ENCODE results near the gene ICAM5.

DNA sequence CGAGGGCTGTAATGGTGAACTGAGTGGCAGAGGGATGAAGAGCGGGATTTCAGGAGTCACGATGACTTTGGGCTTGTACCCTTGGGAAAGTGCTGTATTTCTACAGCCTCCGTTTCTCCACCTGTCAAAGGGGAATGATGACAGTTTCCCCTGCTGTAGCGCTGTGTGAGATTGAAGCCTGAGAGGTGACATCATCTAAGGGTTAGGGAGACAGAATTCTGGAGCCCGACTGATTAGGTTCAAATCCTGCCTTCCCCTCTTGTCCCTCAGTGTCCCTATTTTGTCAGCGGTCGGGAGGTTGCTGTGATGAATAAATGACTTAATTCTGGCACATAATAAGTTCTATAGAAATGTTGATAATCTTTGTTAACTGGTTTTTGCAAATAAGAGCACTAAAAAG lies 37.0 kb upstream of the ICAM5 start:
- TF ChIP-seq, protein P1, sequence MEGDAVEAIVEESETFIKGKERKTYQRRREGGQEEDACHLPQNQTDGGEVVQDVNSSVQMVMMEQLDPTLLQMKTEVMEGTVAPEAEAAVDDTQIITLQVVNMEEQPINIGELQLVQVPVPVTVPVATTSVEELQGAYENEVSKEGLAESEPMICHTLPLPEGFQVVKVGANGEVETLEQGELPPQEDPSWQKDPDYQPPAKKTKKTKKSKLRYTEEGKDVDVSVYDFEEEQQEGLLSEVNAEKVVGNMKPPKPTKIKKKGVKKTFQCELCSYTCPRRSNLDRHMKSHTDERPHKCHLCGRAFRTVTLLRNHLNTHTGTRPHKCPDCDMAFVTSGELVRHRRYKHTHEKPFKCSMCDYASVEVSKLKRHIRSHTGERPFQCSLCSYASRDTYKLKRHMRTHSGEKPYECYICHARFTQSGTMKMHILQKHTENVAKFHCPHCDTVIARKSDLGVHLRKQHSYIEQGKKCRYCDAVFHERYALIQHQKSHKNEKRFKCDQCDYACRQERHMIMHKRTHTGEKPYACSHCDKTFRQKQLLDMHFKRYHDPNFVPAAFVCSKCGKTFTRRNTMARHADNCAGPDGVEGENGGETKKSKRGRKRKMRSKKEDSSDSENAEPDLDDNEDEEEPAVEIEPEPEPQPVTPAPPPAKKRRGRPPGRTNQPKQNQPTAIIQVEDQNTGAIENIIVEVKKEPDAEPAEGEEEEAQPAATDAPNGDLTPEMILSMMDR (conservative IDR thresholded peaks at IDR 0.05; ENCODE audit: low read depth, low read length): no peak
- TF ChIP-seq EZH2 (IDR thresholded peaks at IDR 0.05; ENCODE audit: low read length, unreplicated experiment): no peak

All from PC-3 (cell line).